WTC11 (cell line): ENCODE measurements around the gene DDX28. TPM values are rescaled to one million over a fixed set of nuclear protein-coding genes. Genes with fewer than 3 reads are reported as not detected.

Source experiments
- ATAC-seq: fragments of 200-7000 bp; cut with Tn5 transposase; 2 replicates; pipeline ENCODE4 v1.10.0; 2021; ENCODE audit warnings: mild to moderate bottlenecking, moderate library complexity
- CTCF ChIA-PET: fragments of 300-600 bp; sonication (Branson Sonifier 250); formaldehyde crosslinking; loops from one replicate; lab custom pipeline; 2021; ENCODE audit warnings: antibody characterized with exemption; lab: Charles Lee
- POLR2A ChIA-PET: fragments of 350-600 bp; sonication (Branson Sonifier 250); formaldehyde crosslinking; loops from one replicate; lab custom pipeline; 2021; ENCODE audit warnings: antibody characterized with exemption; lab: Charles Lee
- DNase-seq: peaks from one replicate; pipeline ENCODE4 v3.0.0; 2021; ENCODE audit warnings: low spot score
- H3K27ac Mint-ChIP-seq: 2 replicates; pipeline ENCODE4 v1.8.0; 2021; ENCODE audit warnings: mixed read lengths
- H3K27me3 Mint-ChIP-seq: 2 replicates; pipeline ENCODE4 v1.8.0; 2021; ENCODE audit warnings: low read depth, mild to moderate bottlenecking, moderate library complexity, mixed read lengths
- H3K36me3 Mint-ChIP-seq: 2 replicates; pipeline ENCODE4 v1.8.0; 2021; ENCODE audit warnings: mixed read lengths
- H3K4me1 Mint-ChIP-seq: 2 replicates; pipeline ENCODE4 v1.8.0; 2022; ENCODE audit warnings: mixed read lengths
- H3K4me3 Mint-ChIP-seq: 2 replicates; pipeline ENCODE4 v1.8.0; 2021; ENCODE audit warnings: mild to moderate bottlenecking, moderate library complexity, mixed read lengths
- H3K9me3 Mint-ChIP-seq: 2 replicates; pipeline ENCODE4 v1.8.0; 2021; ENCODE audit warnings: mixed read lengths
- AFF4 ChIP-seq: sonication (generic); formaldehyde crosslinking; IDR thresholded peaks from 2 replicates; pipeline ENCODE4 v1.8.1; 2023; ENCODE audit warnings: mild to moderate bottlenecking, missing genetic modification reagents, borderline replicate concordance
- ARID4B ChIP-seq: sonication (generic); formaldehyde crosslinking; IDR thresholded peaks from 2 replicates; pipeline ENCODE4 v1.8.0; 2023; ENCODE audit warnings: missing genetic modification reagents, mild to moderate bottlenecking, borderline replicate concordance
- CBFB ChIP-seq: sonication (generic); formaldehyde crosslinking; IDR thresholded peaks from 2 replicates; pipeline ENCODE4 v1.8.1; 2022; ENCODE audit warnings: mild to moderate bottlenecking, low read depth, missing genetic modification reagents
- CDX4 ChIP-seq: fragments of 250-450 bp; sonication (Bioruptor Pico); IDR thresholded peaks from 2 replicates; pipeline ENCODE4 v1.9.0; 2021; ENCODE audit warnings: moderate library complexity, mild to moderate bottlenecking, inconsistent platforms, borderline replicate concordance
- E2F1 ChIP-seq: sonication (generic); formaldehyde crosslinking; IDR thresholded peaks from 2 replicates; pipeline ENCODE4 v1.8.0; 2022; ENCODE audit warnings: mild to moderate bottlenecking, missing genetic modification reagents
- ETV6 ChIP-seq: sonication (generic); formaldehyde crosslinking; IDR thresholded peaks from 2 replicates; pipeline ENCODE4 v1.8.1; 2022; ENCODE audit warnings: mild to moderate bottlenecking, missing genetic modification reagents
- FOXJ3 ChIP-seq: sonication (generic); formaldehyde crosslinking; IDR thresholded peaks from 2 replicates; pipeline ENCODE4 v1.9.0; 2021; ENCODE audit warnings: missing genetic modification reagents, mild to moderate bottlenecking, borderline replicate concordance
- HMGA2 ChIP-seq: fragments of 250-450 bp; sonication (Bioruptor Pico); IDR thresholded peaks from 2 replicates; pipeline ENCODE4 v1.4.0; 2021; ENCODE audit warnings: mild to moderate bottlenecking, moderate library complexity
- JUN ChIP-seq: sonication (generic); formaldehyde crosslinking; IDR thresholded peaks from 2 replicates; pipeline ENCODE4 v1.8.0; 2023; ENCODE audit warnings: mild to moderate bottlenecking, missing genetic modification reagents
- NFATC4 ChIP-seq: fragments of 250-450 bp; sonication (Bioruptor Pico); IDR thresholded peaks from 2 replicates; pipeline ENCODE4 v1.9.0; 2021; ENCODE audit warnings: mild to moderate bottlenecking
- NFYB ChIP-seq: sonication (generic); formaldehyde crosslinking; conservative IDR thresholded peaks from 2 replicates; pipeline ENCODE4 v1.8.0; 2022; ENCODE audit warnings: low read depth, missing genetic modification reagents
- NR2C2 ChIP-seq: sonication (generic); formaldehyde crosslinking; IDR thresholded peaks from 2 replicates; pipeline ENCODE4 v1.8.0; 2022; ENCODE audit warnings: mild to moderate bottlenecking, missing genetic modification reagents
- OVOL2 ChIP-seq: fragments of 250-450 bp; sonication (Bioruptor Pico); IDR thresholded peaks from 2 replicates; pipeline ENCODE4 v1.9.0; 2021; ENCODE audit warnings: mild to moderate bottlenecking, borderline replicate concordance
- SMAD3 ChIP-seq: sonication (generic); formaldehyde crosslinking; IDR thresholded peaks from 2 replicates; pipeline ENCODE4 v1.8.0; 2022; ENCODE audit warnings: missing genetic modification reagents, mild to moderate bottlenecking, borderline replicate concordance
- TP53 ChIP-seq: sonication (generic); formaldehyde crosslinking; IDR thresholded peaks from 2 replicates; pipeline ENCODE4 v1.8.1; 2023; ENCODE audit warnings: mild to moderate bottlenecking, missing genetic modification reagents
- ZBTB21 ChIP-seq: sonication (generic); formaldehyde crosslinking; IDR thresholded peaks from 2 replicates; pipeline ENCODE4 v1.8.1; 2023; ENCODE audit warnings: mild to moderate bottlenecking, missing genetic modification reagents, borderline replicate concordance
- ZNF281 ChIP-seq: sonication (generic); formaldehyde crosslinking; IDR thresholded peaks from 2 replicates; pipeline ENCODE4 v1.8.0; 2023; ENCODE audit warnings: mild to moderate bottlenecking, missing genetic modification reagents
- ZNF532 ChIP-seq: fragments of 250-450 bp; sonication (Bioruptor Pico); IDR thresholded peaks from 2 replicates; pipeline ENCODE4 v1.9.0; 2021; ENCODE audit warnings: mild to moderate bottlenecking, borderline replicate concordance
- ZNF671 ChIP-seq: fragments of 250-450 bp; sonication (Bioruptor Pico); IDR thresholded peaks from 2 replicates; pipeline ENCODE4 v1.8.0; 2021; ENCODE audit warnings: mild to moderate bottlenecking
- total RNA-seq: library from RNA; stranded (reverse); gene quantifications from 3 replicates; pipeline ENCODE4 v1.2.3, GENCODE V29; 2021

DDX28 gene
- total RNA-seq, 1 experiment from 2014 or later, result 15.2 TPM

GRCh38 chr16:68009157-68009735, 13.8 kb downstream of the DDX28 start (continued):
- TF ChIP-seq AFF4 (CRISPR knock-in tag) (no peak), NR2C2 (CRISPR knock-in tag) (no peak), ZNF281 (CRISPR knock-in tag) (no peak), ARID4B (CRISPR knock-in tag) (no peak), NFATC4 (no peak)

GRCh38 chr16:68005786-68006286, 17.2 kb downstream of the DDX28 start:
- ChIA-PET CTCF (interaction anchor here (1.5 to 3.8 kb wide), 4 partner anchors 12 to 35 kb away, joined by 4 to 17 read pairs (median 7); partner anchors contain the start of gene DUS2), POLR2A (no interaction called here)
- Mint-ChIP-seq H3K27me3 (no peaks in the 10 kb centered on the region; the same call in 1 of the 2 replicates), H3K36me3 (no peaks in the 10 kb centered on the region), H3K9me3 (no peaks in the 10 kb centered on the region), H3K27ac (peak overlapping the region; percentile 48), H3K4me3 (no peak overlapping the region), H3K4me1 (peaks cover 14% of the 10 kb centered on the region)
- DNase-seq, result no peak
- peak; percentile 66 for ATAC-seq
- TF ChIP-seq FOXJ3 (CRISPR knock-in tag) (no peak), ETV6 (CRISPR knock-in tag) (no peak), JUN (CRISPR knock-in tag) (no peak), OVOL2 (CRISPR knock-in tag) (no peak), ZNF532 (CRISPR knock-in tag) (no peak), SMAD3 (CRISPR knock-in tag) (no peak), E2F1 (CRISPR knock-in tag) (no peak), TP53 (no peak), ZBTB21 (CRISPR knock-in tag) (no peak), ZNF671 (CRISPR knock-in tag) (no peak), NFYB (CRISPR knock-in tag) (no peak), HMGA2 (CRISPR knock-in tag) (no peak), CBFB (CRISPR knock-in tag) (no peak), CDX4 (CRISPR knock-in tag) (no peak)
